Measurements from ENCODE around the gene PPP1R9B. TPM values are rescaled to one million over a fixed set of nuclear protein-coding genes. Genes with fewer than 3 reads are reported as not detected.

The PPP1R9B gene
- total RNA-seq, 1 experiment from 2014 or later, result 23.0 TPM

- H3K27me3 Mint-ChIP-seq (ENCODE audit: low read depth), result no peaks in the 10 kb centered on the region
These were observed 38.0 kb upstream of the PPP1R9B start for GRCh38 chr17:50188531-50188920.

More at GRCh38 chr17:50188531-50188920, 38.0 kb upstream of the PPP1R9B start:
- no peaks in the 10 kb centered on the region for H3K27me3 ChIP-seq (ENCODE audit: insufficient read depth, low read length)
- DNase-seq, result no peak
- Mint-ChIP-seq H3K27ac (peak overlapping the region in 1 of 3 experiments; percentile 10; a peak in 1 of 7 replicates), H3K4me3 (no peak overlapping the region; a peak in 1 of 5 replicates), H3K9me3 (no peaks in the 10 kb centered on the region), H3K36me3 (ENCODE audit: insufficient read depth in 1 of 3, low read depth in 3 of 3) (peaks cover 5 to 74% (median 70%) of the 10 kb centered on the region in 3 experiments; a peak in 6 of 7 replicates), H3K4me1 (peaks cover 15 to 18% of the 10 kb centered on the region in 2 experiments)
- no peaks in the 10 kb centered on the region for H3K79me2 ChIP-seq (ENCODE audit: insufficient read depth, low read length)
- H3K23me2 ChIP-seq (ENCODE audit: insufficient read length, low read depth, low read length, poor library complexity, severe bottlenecking), result no peaks in the 10 kb centered on the region
- no peak overlapping the region for H2BK20ac ChIP-seq (ENCODE audit: low read depth, low read length, poor library complexity, severe bottlenecking)
- no peak overlapping the region for H3K18ac ChIP-seq (ENCODE audit: insufficient read length, low read depth, low read length)
- TF ChIP-seq, protein P1, sequence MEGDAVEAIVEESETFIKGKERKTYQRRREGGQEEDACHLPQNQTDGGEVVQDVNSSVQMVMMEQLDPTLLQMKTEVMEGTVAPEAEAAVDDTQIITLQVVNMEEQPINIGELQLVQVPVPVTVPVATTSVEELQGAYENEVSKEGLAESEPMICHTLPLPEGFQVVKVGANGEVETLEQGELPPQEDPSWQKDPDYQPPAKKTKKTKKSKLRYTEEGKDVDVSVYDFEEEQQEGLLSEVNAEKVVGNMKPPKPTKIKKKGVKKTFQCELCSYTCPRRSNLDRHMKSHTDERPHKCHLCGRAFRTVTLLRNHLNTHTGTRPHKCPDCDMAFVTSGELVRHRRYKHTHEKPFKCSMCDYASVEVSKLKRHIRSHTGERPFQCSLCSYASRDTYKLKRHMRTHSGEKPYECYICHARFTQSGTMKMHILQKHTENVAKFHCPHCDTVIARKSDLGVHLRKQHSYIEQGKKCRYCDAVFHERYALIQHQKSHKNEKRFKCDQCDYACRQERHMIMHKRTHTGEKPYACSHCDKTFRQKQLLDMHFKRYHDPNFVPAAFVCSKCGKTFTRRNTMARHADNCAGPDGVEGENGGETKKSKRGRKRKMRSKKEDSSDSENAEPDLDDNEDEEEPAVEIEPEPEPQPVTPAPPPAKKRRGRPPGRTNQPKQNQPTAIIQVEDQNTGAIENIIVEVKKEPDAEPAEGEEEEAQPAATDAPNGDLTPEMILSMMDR (conservative IDR thresholded peaks at IDR 0.05), result no peak
- no peaks in the 10 kb centered on the region for H3K79me1 ChIP-seq (ENCODE audit: insufficient read depth, low read depth, low read length, poor library complexity, severe bottlenecking)
- no peak overlapping the region for H2BK5ac ChIP-seq (ENCODE audit: insufficient read length, low read length)
- no peaks in the 10 kb centered on the region; the same call in 1 of the 2 replicates for H3K4me1 ChIP-seq (ENCODE audit: insufficient read depth, low read length)
- no peak overlapping the region for H3K4ac ChIP-seq (ENCODE audit: low read depth, low read length)
- H3K56ac ChIP-seq (ENCODE audit: insufficient read length, low read depth, low read length), result no peak overlapping the region
- H4K5ac ChIP-seq (ENCODE audit: insufficient read length, low read depth, low read length), result no peak overlapping the region
- no peak overlapping the region for H2AFZ ChIP-seq (ENCODE audit: low read length)
- no peak overlapping the region for H2BK120ac ChIP-seq (ENCODE audit: low read depth, low read length, poor library complexity, severe bottlenecking)
- no peaks in the 10 kb centered on the region for H4K20me1 ChIP-seq (ENCODE audit: control insufficient read depth, insufficient read depth, insufficient read length)
- H3T11ph ChIP-seq (ENCODE audit: low read length), result no peak overlapping the region
- H4K91ac ChIP-seq (ENCODE audit: insufficient read length, low read depth, low read length), result no peak overlapping the region
- H2BK12ac ChIP-seq (ENCODE audit: insufficient read length, low read depth, low read length), result no peak overlapping the region
- no peak overlapping the region for H2BK15ac ChIP-seq (ENCODE audit: low read depth, low read length)
- WGBS (ENCODE audit: extremely low coverage, insufficient read length, low lambda C conversion rate), result no CpG with 5 or more reads among the region's 13 CpGs
- H3K27ac ChIP-seq (ENCODE audit: insufficient read length, low read depth, low read length), result no peak overlapping the region
- no peaks in the 10 kb centered on the region for H3K9me3 ChIP-seq (ENCODE audit: control insufficient read depth, low read depth, low read length)
- H3K9ac ChIP-seq (ENCODE audit: extremely low read depth, insufficient read length, low read length), result no peak overlapping the region
- H2AK5ac ChIP-seq (ENCODE audit: insufficient read length, low read length), result no peak overlapping the region
- no peak overlapping the region; the same call in 1 of the 2 replicates for H3K14ac ChIP-seq (ENCODE audit: insufficient read depth, low read length)
- H3K4me2 ChIP-seq (ENCODE audit: insufficient read depth, insufficient read length, low read length), result no peak overlapping the region
- no peak overlapping the region for H3K23ac ChIP-seq (ENCODE audit: insufficient read length, low read depth, low read length)
- no peak overlapping the region for H4K8ac ChIP-seq (replicated peaks; ENCODE audit: insufficient read length, low read depth, low read length)
